Liver (tissue), 9 donors: ENCODE measurements around the gene CCT6A. TPM values are rescaled to one million over a fixed set of nuclear protein-coding genes. Genes with fewer than 3 reads are reported as not detected.
A peak's percentile ranks its signal among the peaks of the same experiment; 100 is the strongest.
"Not testable (repeated sequence)": the region's sequence is repeated elsewhere in the genome, so short reads cannot be mapped to it uniquely, and the experiment has no call there.

Experiments
- DNase-seq: peaks from one replicate; pipeline ENCODE4 v3.0.0-alpha.2; 2017; ENCODE audit warnings: low spot score
- H3K27ac ChIP-seq, 2 donors: one replicate each; pipeline ENCODE4 v1.7.0; 2013; ENCODE audit warnings: inconsistent platforms in 2 of 2, low read length in 2 of 2, control low read depth in 1 of 2, low read depth in 1 of 2, mild to moderate bottlenecking in 1 of 2
- H3K27me3 ChIP-seq, 4 donors: one replicate each; pipeline versions ENCODE4 v1.6.1 to v1.7.0; 2013; ENCODE audit warnings: low read length in 3 of 4, inconsistent platforms in 1 of 4, mild to moderate bottlenecking in 1 of 4, moderate library complexity in 1 of 4; ENCODE audit not compliant: control insufficient read depth in 4 of 4, insufficient read depth in 4 of 4
- H3K36me3 ChIP-seq, 4 donors: one replicate each; pipeline versions ENCODE4 v1.6.1 to v1.7.0; 2013; ENCODE audit warnings: low read length in 3 of 4, mild to moderate bottlenecking in 3 of 4, low read depth in 1 of 4, moderate library complexity in 1 of 4; ENCODE audit not compliant: control insufficient read depth in 4 of 4, insufficient read depth in 3 of 4
- H3K4me1 ChIP-seq, 4 donors: one replicate each; pipeline versions ENCODE4 v1.6.1 to v1.7.0; 2013; ENCODE audit warnings: low read length in 3 of 4, mild to moderate bottlenecking in 3 of 4, moderate library complexity in 1 of 4; ENCODE audit not compliant: control insufficient read depth in 4 of 4, insufficient read depth in 4 of 4
- H3K4me3 ChIP-seq, 3 donors: one replicate each; pipeline versions ENCODE4 v1.6.1 to v1.7.0; 2013; ENCODE audit warnings: low read length in 3 of 3, control low read depth in 1 of 3, low read depth in 1 of 3, mild to moderate bottlenecking in 1 of 3
- H3K9ac ChIP-seq, 2 donors: one replicate each; pipeline ENCODE4 v1.7.0; 2013; ENCODE audit warnings: low read length in 2 of 2, mild to moderate bottlenecking in 2 of 2, moderate library complexity in 2 of 2, control low read depth in 1 of 2, low read depth in 1 of 2
- H3K9me3 ChIP-seq, 4 donors: one replicate each; pipeline versions ENCODE4 v1.6.1 to v1.7.0; 2013; ENCODE audit warnings: low read length in 3 of 4; ENCODE audit not compliant: control insufficient read depth in 4 of 4
- CTCF ChIP-seq: fragments of 150-350 bp; IDR thresholded peaks from 2 replicates; pipeline ENCODE4 v1.5.1; 2017; ENCODE audit warnings: improper control_type of control experiment, low read depth, low read length; ENCODE audit not compliant: missing input control
- EGR1 ChIP-seq, 2 donors: IDR thresholded peaks; 2 replicates each; pipeline ENCODE4 v1.6.1; 2016 to 2018; ENCODE audit warnings: antibody characterized with exemption in 2 of 2, low read depth in 2 of 2
- GABPA ChIP-seq, 2 donors: IDR thresholded peaks in 1 of 2; conservative IDR thresholded peaks in 1 of 2; 2 replicates each; pipeline ENCODE4 v1.6.1; 2016; ENCODE audit warnings: antibody characterized with exemption in 2 of 2, mild to moderate bottlenecking in 1 of 2, moderate library complexity in 1 of 2
- MAX ChIP-seq: IDR thresholded peaks from 2 replicates; pipeline ENCODE4 v1.6.1; 2016; ENCODE audit warnings: antibody characterized with exemption
- RXRA ChIP-seq, 2 donors: IDR thresholded peaks; 2 replicates each; pipeline ENCODE4 v1.6.1; 2017 to 2018; ENCODE audit warnings: antibody characterized with exemption in 2 of 2, mild to moderate bottlenecking in 1 of 2
- TAF1 ChIP-seq: conservative IDR thresholded peaks from 2 replicates; pipeline ENCODE4 v1.6.1; 2016; ENCODE audit warnings: antibody characterized with exemption, mild to moderate bottlenecking
- WGBS: extraction: QIAGEN DNeasy Blood & Tissue Kit; methylation state at CpG from one replicate; pipeline ENCODE4 v1.1.7; 2013; 5-methylcytosine and 5-hydroxymethylcytosine counted together
- polyA plus RNA-seq, 2 donors: library from polyadenylated mRNA; stranded (reverse) in 1 of 2; unstranded in 1 of 2; fragments of 200-250 nt in 1 of 2; fragments of >200 nt in 1 of 2; fragmentation: Nextera tagmentation in 1 of 2; extraction: Ambion mirVana in 1 of 2; gene quantifications; one replicate each; pipeline versions ENCODE4 v1.2.1 to v1.2.3, GENCODE V29; 2013 to 2015
- total RNA-seq, 2 donors: library from RNA; depleted of rRNA; stranded (reverse); fragments of >200 nt; gene quantifications; one replicate each; pipeline ENCODE4 v1.2.3, GENCODE V29; 2014
- donor health status: healthy.
- donor health status: healthy.
- donor health status: healthy.
- donor health status: healthy.
- donor health status: healthy.

CCT6A gene
- total and polyA plus RNA-seq, 4 donors = 44.6 to 80.0 (median 49.1) TPM

GRCh38 chr7:56028942-56029630, 22.5 kb upstream of the CCT6A start (continued):
- TF ChIP-seq CTCF = no peak
- TF ChIP-seq EGR1 (IDR thresholded peaks at IDR 0.05; ENCODE audit: low read depth in 2 of 2) = no peak
- TF ChIP-seq GABPA (IDR thresholded peaks at IDR 0.05 in 1 of 2, conservative IDR thresholded peaks at IDR 0.05 in 1 of 2) = no peak
- peak in 1 of 2 donors; percentile 22 for TF ChIP-seq RXRA (IDR thresholded peaks at IDR 0.05)
- no peak for TF ChIP-seq MAX
- no peak for TF ChIP-seq TAF1

- TF ChIP-seq TAF1 = no peak
- no peaks in the 10 kb centered on the region for H3K9me3 ChIP-seq
- H3K9ac ChIP-seq = no peak overlapping the region
- H3K4me3 ChIP-seq = no peak overlapping the region
- H3K27me3 ChIP-seq = no peaks in the 10 kb centered on the region
- H3K36me3 ChIP-seq = peaks cover 0 to 3% (median 0%) of the 10 kb centered on the region in 4 donors
- H3K4me1 ChIP-seq = peaks cover 7 to 18% (median 15%) of the 10 kb centered on the region in 4 donors
- DNase-seq = no peak
- 97% methylated on average over 8 of the region's 8 CpGs for WGBS
- no peak overlapping the region for H3K27ac ChIP-seq
Measured at GRCh38 chr7:56030340-56030739, 21.2 kb upstream of the CCT6A start.

GRCh38 chr7:56031556-56031955, 20.0 kb upstream of the CCT6A start:
- H3K4me3 ChIP-seq, DNase-seq, H3K36me3 ChIP-seq, H3K27me3 ChIP-seq, H3K9ac ChIP-seq, H3K27ac ChIP-seq, H3K9me3 ChIP-seq: not testable (repeated sequence)
- H3K4me1 ChIP-seq = peaks cover 7 to 18% (median 15%) of the 10 kb centered on the region in 4 donors
- WGBS = 81% methylated on average over 8 of the region's 8 CpGs

GRCh38 chr7:56032578-56032977, 19.0 kb upstream of the CCT6A start:
- not testable (repeated sequence) for H3K27me3 ChIP-seq, H3K9ac ChIP-seq, H3K36me3 ChIP-seq, H3K4me3 ChIP-seq, DNase-seq, H3K9me3 ChIP-seq, H3K27ac ChIP-seq
- WGBS = 97% methylated on average over 7 of the region's 7 CpGs
- H3K4me1 ChIP-seq = peaks cover 7 to 18% (median 15%) of the 10 kb centered on the region in 4 donors
